ENCODE data around the gene TEX53.

- TF ChIP-seq MAX (IDR thresholded peaks at IDR 0.05) (no peak), TEAD4 (IDR thresholded peaks at IDR 0.05) (no peak), RAD21 (IDR thresholded peaks at IDR 0.05; ENCODE audit: low read depth) (no peak), YY1 (IDR thresholded peaks at IDR 0.05; ENCODE audit: low read depth) (no peak), NFIC (IDR thresholded peaks at IDR 0.05) (no peak), CREB1 (IDR thresholded peaks at IDR 0.05; ENCODE audit: low read depth) (no peak), TCF12 (IDR thresholded peaks at IDR 0.05; ENCODE audit: low read depth) (no peak), EP300 (IDR thresholded peaks at IDR 0.05; ENCODE audit: borderline replicate concordance) (no peak), USF1 (IDR thresholded peaks at IDR 0.05) (no peak), TAF1 (IDR thresholded peaks at IDR 0.05; ENCODE audit: low read depth) (no peak), ZBTB7A (IDR thresholded peaks at IDR 0.05; ENCODE audit: low read depth) (no peak), FOXM1 (IDR thresholded peaks at IDR 0.05; ENCODE audit: borderline replicate concordance, low read depth) (no peak)
- TF ChIP-seq, protein P1, sequence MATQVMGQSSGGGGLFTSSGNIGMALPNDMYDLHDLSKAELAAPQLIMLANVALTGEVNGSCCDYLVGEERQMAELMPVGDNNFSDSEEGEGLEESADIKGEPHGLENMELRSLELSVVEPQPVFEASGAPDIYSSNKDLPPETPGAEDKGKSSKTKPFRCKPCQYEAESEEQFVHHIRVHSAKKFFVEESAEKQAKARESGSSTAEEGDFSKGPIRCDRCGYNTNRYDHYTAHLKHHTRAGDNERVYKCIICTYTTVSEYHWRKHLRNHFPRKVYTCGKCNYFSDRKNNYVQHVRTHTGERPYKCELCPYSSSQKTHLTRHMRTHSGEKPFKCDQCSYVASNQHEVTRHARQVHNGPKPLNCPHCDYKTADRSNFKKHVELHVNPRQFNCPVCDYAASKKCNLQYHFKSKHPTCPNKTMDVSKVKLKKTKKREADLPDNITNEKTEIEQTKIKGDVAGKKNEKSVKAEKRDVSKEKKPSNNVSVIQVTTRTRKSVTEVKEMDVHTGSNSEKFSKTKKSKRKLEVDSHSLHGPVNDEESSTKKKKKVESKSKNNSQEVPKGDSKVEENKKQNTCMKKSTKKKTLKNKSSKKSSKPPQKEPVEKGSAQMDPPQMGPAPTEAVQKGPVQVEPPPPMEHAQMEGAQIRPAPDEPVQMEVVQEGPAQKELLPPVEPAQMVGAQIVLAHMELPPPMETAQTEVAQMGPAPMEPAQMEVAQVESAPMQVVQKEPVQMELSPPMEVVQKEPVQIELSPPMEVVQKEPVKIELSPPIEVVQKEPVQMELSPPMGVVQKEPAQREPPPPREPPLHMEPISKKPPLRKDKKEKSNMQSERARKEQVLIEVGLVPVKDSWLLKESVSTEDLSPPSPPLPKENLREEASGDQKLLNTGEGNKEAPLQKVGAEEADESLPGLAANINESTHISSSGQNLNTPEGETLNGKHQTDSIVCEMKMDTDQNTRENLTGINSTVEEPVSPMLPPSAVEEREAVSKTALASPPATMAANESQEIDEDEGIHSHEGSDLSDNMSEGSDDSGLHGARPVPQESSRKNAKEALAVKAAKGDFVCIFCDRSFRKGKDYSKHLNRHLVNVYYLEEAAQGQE (IDR thresholded peaks at IDR 0.05; ENCODE audit: low read depth): no peak
Observed at GRCh38 chr9:114657705-114658104, at the start of gene TEX53.

Measured in Ishikawa (cell line).